ENCODE results near the gene SIX2.

Gene SIX2

DNA sequence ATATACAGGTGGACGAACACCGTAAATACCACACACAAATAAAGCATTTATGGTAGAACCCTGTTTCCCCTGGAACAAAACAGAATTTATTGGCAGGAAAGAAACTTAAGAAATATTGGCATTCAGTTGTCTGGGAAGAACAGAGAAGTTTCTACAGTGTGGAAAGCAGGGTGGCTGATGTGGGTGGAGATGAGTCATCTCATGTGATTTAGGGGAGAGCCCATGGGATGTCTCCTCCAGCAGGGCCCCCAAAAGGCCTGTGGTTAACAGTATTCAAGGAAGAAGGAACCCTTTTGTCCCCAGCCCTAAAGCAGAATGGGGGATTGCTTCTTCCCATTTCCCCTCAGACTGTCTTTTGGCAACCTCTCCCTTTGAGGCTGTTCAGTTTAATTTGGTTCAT, 43.6 kb downstream of the SIX2 start:
- DNase-seq (ENCODE audit: low read depth): no peak

DNA sequence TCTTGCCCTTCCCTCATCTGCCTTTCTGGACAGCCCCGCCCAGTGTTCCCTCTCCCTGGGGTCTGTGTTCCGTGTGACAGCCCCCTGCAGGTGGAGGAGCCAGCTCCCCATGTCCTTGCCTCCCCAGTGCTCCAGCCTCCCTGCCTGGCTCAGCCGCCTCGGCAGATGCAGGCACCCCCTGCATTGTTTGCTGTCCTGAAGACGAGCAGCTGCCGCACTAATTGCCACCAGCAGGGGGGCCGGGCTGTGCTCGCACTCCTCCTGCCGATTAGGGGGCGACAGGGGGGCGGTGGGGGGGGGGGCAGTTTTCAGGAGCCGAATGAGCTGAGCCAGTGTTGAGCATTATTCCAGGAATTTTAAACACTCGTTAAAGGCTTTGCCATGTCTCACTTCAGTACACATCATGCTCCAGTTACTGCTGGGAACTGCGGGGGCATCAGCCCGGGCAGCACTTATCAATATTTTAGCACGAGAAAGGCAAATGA, 44.5 kb downstream of the SIX2 start:
- DNase-seq (ENCODE audit: low read depth): no peak

GRCh38 chr2:44962176-44962695, 47.0 kb downstream of the SIX2 start:
- no peak for DNase-seq (ENCODE audit: low read depth)

GRCh38 chr2:44960871-44961270, 48.4 kb downstream of the SIX2 start:
- DNase-seq (ENCODE audit: low read depth): no peak

GRCh38 chr2:44959855-44960254, 49.4 kb downstream of the SIX2 start:
- no peak for DNase-seq (ENCODE audit: low read depth)

DNA sequence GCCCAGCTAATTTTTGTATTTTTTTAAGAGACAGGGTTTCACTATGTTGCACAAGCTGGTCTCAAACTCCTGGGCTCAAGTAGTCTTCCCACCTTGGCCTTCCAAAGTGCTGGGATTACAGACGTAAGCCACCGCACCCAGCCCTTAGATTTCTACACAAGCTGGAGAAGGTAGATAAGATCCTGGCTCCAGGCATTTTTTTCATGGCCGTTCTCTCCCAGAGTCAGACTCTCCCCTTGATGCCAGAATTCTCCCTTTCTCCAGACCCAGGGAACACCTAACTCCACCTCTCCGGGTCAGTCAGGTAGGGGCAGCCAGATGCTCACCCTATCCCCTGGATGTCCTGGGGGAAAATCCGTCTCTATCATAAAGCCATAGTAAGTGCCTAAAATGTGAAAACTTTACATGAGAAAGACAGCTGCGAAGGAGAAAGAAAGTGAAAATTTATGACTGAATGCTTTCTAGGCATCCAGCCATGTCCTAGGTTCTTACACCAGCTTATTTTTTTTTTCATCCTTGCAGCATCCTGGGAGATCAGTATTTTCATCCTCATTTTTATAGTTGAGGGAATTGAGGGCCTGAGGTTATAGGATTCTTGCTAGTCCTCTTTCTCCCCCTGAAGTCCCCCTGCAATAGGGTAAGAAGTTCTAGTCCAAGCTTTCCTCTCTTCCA, 51.5 kb downstream of the SIX2 start:
- no peak for DNase-seq (ENCODE audit: low read depth)

DNA sequence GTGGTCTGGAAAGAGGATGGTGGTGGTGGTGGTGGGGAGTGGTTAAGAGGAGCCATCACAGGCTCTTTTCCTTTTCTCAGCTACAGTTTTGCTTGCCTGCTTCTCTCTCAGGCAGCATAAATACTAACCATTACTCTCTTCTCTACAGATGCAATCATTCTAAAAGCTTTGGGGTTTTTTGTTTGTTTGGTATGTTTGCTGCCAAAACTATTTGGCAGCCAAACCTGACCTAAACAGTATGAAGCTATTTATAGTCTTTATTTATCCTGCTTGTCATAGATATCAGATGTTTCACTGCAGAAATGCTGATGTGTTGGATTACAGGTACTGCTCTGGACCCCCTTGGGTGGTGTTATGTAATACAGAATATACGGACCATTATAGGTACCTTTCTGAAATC, 52.4 kb downstream of the SIX2 start:
- no peak for DNase-seq (ENCODE audit: low read depth)

DNA sequence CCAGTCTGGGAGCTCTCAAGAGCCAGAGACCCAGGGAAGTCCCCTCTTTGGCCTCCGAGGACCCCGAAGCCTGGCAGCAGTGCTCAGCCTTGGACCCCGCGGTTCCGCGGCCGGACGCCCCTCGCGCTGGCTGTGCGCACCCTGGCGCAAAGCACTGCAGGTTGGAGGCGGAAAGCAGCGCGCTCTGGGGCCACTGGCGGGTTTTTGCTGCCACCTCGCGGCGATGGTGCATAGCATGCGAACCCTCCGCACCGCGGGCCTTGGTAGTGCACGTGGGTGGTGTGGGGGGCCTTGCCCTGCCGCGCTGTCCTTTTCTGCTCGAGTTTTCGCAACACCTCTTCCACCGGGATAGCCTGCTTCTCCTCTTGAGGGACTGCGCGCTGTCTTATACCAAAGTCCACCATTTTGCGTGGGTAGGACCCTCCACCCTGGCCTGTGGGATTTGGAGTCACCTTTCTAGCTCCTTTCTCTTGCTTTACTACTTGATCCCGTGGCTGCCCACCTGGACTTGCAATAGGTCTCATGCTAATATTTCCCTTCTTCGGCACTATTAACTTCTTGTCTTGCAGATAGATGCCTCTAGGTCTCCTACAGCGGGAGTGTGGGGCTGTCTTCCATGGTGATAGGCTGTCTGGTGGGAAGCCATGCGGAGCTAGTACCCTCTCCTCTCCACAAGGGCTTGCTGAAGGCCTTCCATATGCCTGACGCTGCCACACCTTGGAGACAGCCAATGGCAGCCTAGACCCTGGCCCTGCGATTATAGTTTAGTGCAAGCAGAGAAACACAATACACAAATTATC, 53.5 kb downstream of the SIX2 start:
- peak; percentile 70 for DNase-seq (ENCODE audit: low read depth)
